ENCODE measurements around the gene GPR146. TPM values are rescaled to one million over a fixed set of nuclear protein-coding genes. Genes with fewer than 3 reads are reported as not detected.
"Not testable (repeated sequence)": the region's sequence is repeated elsewhere in the genome, so short reads cannot be mapped to it uniquely, and the experiment has no call there.

The GPR146 gene
- total RNA-seq, 4 donors from 2014 or later, result 12.5 to 30.8 (median 25.5) TPM

- Histone ChIP-seq H3K4me1 (peaks cover 7 to 12% (median 10%) of the 10 kb centered on the region in 4 donors), H3K9me3 (no peaks in the 10 kb centered on the region), H3K27ac (replicated peaks in 1 of 4) (no peak overlapping the region), H3K36me3 (peaks cover 0 to 57% (median 43%) of the 10 kb centered on the region in 4 donors), H3K4me3 (no peak overlapping the region), H3K27me3 (no peaks in the 10 kb centered on the region)
- WGBS, result 83% methylated on average over 26 of the region's 45 CpGs
- no peak for TF ChIP-seq POLR2AphosphoS5 (IDR thresholded peaks at IDR 0.05)
- TF ChIP-seq POLR2A (IDR thresholded peaks at IDR 0.05; ENCODE audit: low read depth), result no peak
- no peak for TF ChIP-seq CTCF (IDR thresholded peaks at IDR 0.05)
- no peak for TF ChIP-seq EP300 (IDR thresholded peaks at IDR 0.05)
- intact Hi-C loops (cut with DNase I), result no loop called here
- DNase-seq (ENCODE audit: extremely low spot score), result no peak
Measured at GRCh38 chr7:997404-998395, 46.6 kb upstream of the GPR146 start.

DNA sequence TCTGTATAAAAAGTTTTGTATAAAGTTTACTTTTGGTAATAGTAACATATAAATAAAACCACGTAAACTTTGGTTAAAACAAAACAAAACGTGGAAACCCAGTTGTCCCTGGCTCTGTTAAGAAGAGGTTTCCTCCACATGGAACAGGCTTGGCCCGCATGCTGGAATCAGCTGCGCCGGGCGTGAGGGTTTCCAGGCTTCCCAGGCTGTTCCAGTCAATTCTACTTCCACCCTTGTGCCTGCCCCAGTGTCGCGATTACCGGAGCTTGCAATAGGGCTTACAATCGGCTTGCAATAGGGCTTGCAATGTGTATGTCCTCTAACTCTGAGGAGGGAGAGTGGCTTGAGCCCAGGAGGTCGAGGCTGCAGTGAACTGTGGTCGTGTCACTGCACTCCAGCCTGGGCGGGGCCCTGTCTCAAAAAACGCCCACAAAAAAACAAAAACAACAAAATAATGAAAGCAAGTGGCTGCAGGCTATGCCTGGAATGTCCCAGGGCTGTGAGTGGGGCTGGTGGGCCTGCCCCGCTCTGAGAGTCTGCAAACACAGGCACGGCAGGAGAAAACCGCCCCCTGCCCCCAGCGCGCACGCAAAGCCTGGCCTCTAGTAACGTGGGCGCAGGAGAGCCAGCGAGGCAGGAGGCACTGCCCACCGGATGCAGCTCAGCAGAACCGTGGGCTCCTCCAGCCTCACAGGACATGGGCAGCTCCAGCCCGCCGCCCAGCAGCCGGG lies 45.0 kb upstream of the GPR146 start:
- Histone ChIP-seq H3K4me3 (no peak overlapping the region), H3K9me3 (no peaks in the 10 kb centered on the region), H3K27ac (replicated peaks in 1 of 4) (no peak overlapping the region), H3K4me1 (no peaks in the 10 kb centered on the region), H3K36me3 (peaks cover 0 to 61% (median 46%) of the 10 kb centered on the region in 4 donors), H3K27me3 (no peaks in the 10 kb centered on the region)
- no peak for DNase-seq (ENCODE audit: extremely low spot score)
- no peak for TF ChIP-seq POLR2A (IDR thresholded peaks at IDR 0.05; ENCODE audit: low read depth)
- no peak for TF ChIP-seq CTCF (IDR thresholded peaks at IDR 0.05)
- TF ChIP-seq POLR2AphosphoS5 (IDR thresholded peaks at IDR 0.05), result no peak
- no peak for TF ChIP-seq EP300 (IDR thresholded peaks at IDR 0.05)
- intact Hi-C loops (cut with DNase I), result no loop called here
- WGBS, result 89% methylated on average over 24 of the region's 28 CpGs

GRCh38 chr7:999941-1000935 lies 44.1 kb upstream of the GPR146 start:
- Histone ChIP-seq H3K36me3 (peaks cover 0 to 70% (median 50%) of the 10 kb centered on the region in 4 donors), H3K27ac (replicated peaks in 1 of 4) (no peak overlapping the region), H3K27me3 (no peaks in the 10 kb centered on the region), H3K4me1 (peaks cover 0 to 4% (median 0%) of the 10 kb centered on the region in 4 donors), H3K9me3 (no peaks in the 10 kb centered on the region), H3K4me3 (no peak overlapping the region)
- TF ChIP-seq EP300 (IDR thresholded peaks at IDR 0.05), result no peak
- no peak for TF ChIP-seq POLR2AphosphoS5 (IDR thresholded peaks at IDR 0.05)
- TF ChIP-seq CTCF (IDR thresholded peaks at IDR 0.05), result no peak
- no peak for TF ChIP-seq POLR2A (IDR thresholded peaks at IDR 0.05; ENCODE audit: low read depth)
- WGBS, result 83% methylated on average over 11 of the region's 52 CpGs
- intact Hi-C loops (cut with DNase I), result no loop called here
- no peak for DNase-seq (ENCODE audit: extremely low spot score)

DNA sequence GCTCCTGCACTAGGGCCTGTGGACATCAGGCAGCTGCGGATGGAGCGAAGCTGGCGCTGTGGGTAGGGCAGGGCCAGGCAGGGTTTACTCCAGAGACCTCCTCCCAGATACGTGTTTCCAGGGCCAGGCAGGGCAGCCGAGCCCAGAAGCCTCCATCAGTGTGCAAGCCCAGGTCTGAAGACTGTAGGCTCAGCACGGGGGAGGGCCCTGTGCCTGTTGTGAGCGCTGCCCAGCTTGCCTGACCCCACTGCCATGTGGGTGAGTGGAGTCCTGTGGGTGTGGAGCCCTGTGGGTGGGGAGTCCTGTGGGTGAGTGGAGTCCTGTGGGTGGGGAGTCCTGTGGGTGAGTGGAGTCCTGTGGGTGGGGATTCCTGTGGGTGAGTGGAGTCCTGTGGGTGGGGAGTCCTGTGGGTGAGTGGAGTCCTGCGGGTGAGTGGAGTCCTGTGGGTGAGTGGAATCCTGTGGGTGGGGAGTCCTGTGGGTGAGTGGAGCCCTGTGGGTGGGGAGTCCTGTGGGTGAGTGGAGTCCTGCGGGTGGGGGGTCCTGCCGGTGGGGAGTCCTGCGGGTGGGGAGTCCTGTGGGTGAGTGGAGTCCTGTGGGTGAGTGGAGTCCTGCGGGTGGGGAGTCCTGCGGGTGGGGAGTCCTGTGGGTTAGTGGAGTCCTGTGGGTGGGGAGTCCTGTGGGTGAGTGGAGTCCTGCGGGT lies 43.1 kb upstream of the GPR146 start:
- peaks cover 0 to 69% (median 48%) of the 10 kb centered on the region in 4 donors for H3K36me3 ChIP-seq
- H3K27ac ChIP-seq (replicated peaks in 1 of 4); H3K27me3 ChIP-seq; intact Hi-C loops (cut with DNase I); H3K9me3 ChIP-seq; H3K4me1 ChIP-seq; DNase-seq (ENCODE audit: extremely low spot score); H3K4me3 ChIP-seq: not testable (repeated sequence)
- 82% methylated on average over 14 of the region's 14 CpGs for WGBS

- DNase-seq (ENCODE audit: extremely low spot score); H3K4me3 ChIP-seq; intact Hi-C loops (cut with DNase I); H3K27me3 ChIP-seq; H3K4me1 ChIP-seq; H3K27ac ChIP-seq (replicated peaks in 1 of 4); H3K9me3 ChIP-seq: not testable (repeated sequence)
- WGBS, result 88% methylated on average over 3 of the region's 4 CpGs
- peaks cover 0 to 68% (median 48%) of the 10 kb centered on the region in 4 donors for H3K36me3 ChIP-seq
Measured at GRCh38 chr7:1002026-1002425, 42.3 kb upstream of the GPR146 start.

GRCh38 chr7:1002445-1002844 lies 41.9 kb upstream of the GPR146 start:
- H3K4me1 ChIP-seq; H3K9me3 ChIP-seq; H3K4me3 ChIP-seq; H3K27me3 ChIP-seq; DNase-seq (ENCODE audit: extremely low spot score); intact Hi-C loops (cut with DNase I); H3K27ac ChIP-seq (replicated peaks in 1 of 4): not testable (repeated sequence)
- 75% methylated on average over 7 of the region's 7 CpGs for WGBS
- H3K36me3 ChIP-seq, result peaks cover 0 to 68% (median 48%) of the 10 kb centered on the region in 4 donors

Measured in esophagus muscularis mucosa (tissue), 4 donors.